Gastroesophageal sphincter (tissue), 3 donors: ENCODE measurements around the gene ZBTB3.
"Not testable (repeated sequence)": the region's sequence is repeated elsewhere in the genome, so short reads cannot be mapped to it uniquely, and the experiment has no call there.

Experiments
- CTCF ChIP-seq, 4 experiments: fragments of 200-600 bp in 2 of 4; fragments of 450-650 bp in 2 of 4; sonication (generic) in 1 of 4; IDR thresholded peaks; one replicate each; pipeline ENCODE4 v1.5.1; 2017 to 2019; ENCODE audit warnings: antibody characterized with exemption in 4 of 4, mild to moderate bottlenecking in 2 of 4, moderate library complexity in 2 of 4
- EP300 ChIP-seq: sonication (generic); formaldehyde crosslinking; IDR thresholded peaks from one replicate; pipeline ENCODE4 v1.6.1; 2017; ENCODE audit warnings: antibody characterized with exemption, mild to moderate bottlenecking
- POLR2A ChIP-seq, 2 donors: fragments of 450-650 bp; IDR thresholded peaks; one replicate each; pipeline ENCODE4 v1.6.1; 2017; ENCODE audit warnings: antibody characterized with exemption in 2 of 2, mild to moderate bottlenecking in 2 of 2, moderate library complexity in 1 of 2

GRCh38 chr11:62749931-62750330, 4.0 kb downstream of the ZBTB3 start:
- TF ChIP-seq POLR2A (IDR thresholded peaks at IDR 0.05); EP300; CTCF (IDR thresholded peaks at IDR 0.05): not testable (repeated sequence)
